Psoas muscle (tissue), 8 donors: ENCODE results near the gene JPH3. TPM values are rescaled to one million over a fixed set of nuclear protein-coding genes. Genes with fewer than 3 reads are reported as not detected.

Experiments
- ATAC-seq, 4 donors: fragments of 200-7000 bp; cut with Tn5 transposase; one replicate each; pipeline ENCODE4 v1.9.1; 2020; ENCODE audit warnings: moderate library complexity in 3 of 4, mild to moderate bottlenecking in 2 of 4
- DNase-seq, 2 donors: peaks; one replicate each; pipeline ENCODE4 v3.0.0-alpha.2; 2020
- H3K27ac ChIP-seq: fragments of 200-600 bp; one replicate; pipeline ENCODE4 v1.8.0; 2022
- H3K27me3 ChIP-seq, 3 donors: fragments of 200-600 bp in 1 of 3; one replicate each; pipeline versions ENCODE4 v1.6.1 to v1.8.0; 2013 to 2022; ENCODE audit warnings: low read length in 2 of 3, mild to moderate bottlenecking in 2 of 3, moderate library complexity in 1 of 3; ENCODE audit not compliant: insufficient read depth in 3 of 3
- H3K36me3 ChIP-seq, 2 donors: fragments of 200-600 bp in 1 of 2; one replicate each; pipeline versions ENCODE4 v1.6.1 to v1.8.0; 2013 to 2022; ENCODE audit warnings: low read depth in 1 of 2, mild to moderate bottlenecking in 1 of 2, moderate library complexity in 1 of 2; ENCODE audit not compliant: insufficient read depth in 1 of 2
- H3K4me1 ChIP-seq: fragments of 200-600 bp; one replicate; pipeline ENCODE4 v1.8.0; 2022
- H3K4me3 ChIP-seq: fragments of 200-600 bp; one replicate; pipeline ENCODE4 v1.8.0; 2022; ENCODE audit warnings: mild to moderate bottlenecking
- H3K9me3 ChIP-seq: fragments of 200-600 bp; one replicate; pipeline ENCODE4 v1.8.0; 2022
- CTCF ChIP-seq: fragments of 200-600 bp; IDR thresholded peaks from one replicate; pipeline ENCODE4 v1.8.0; 2022; ENCODE audit warnings: antibody characterized with exemption
- WGBS, 3 donors: extraction: QIAGEN DNeasy Blood & Tissue Kit; methylation state at CpG; one replicate each; pipeline versions ENCODE4 v1.1.6 to v1.1.7; 2013; 5-methylcytosine and 5-hydroxymethylcytosine counted together
- intact Hi-C, 2 donors: fragments of 100-400 bp; cut with DNase I; formaldehyde crosslinking; loops; one replicate each; pipeline versions ENCODE4 v1.11.0 to v1.14.2; 2022
- long read RNA-seq, 2 donors: library from polyadenylated mRNA; unstranded; transcript quantifications; one replicate each; pipeline ENCODE4 v2.0.0, GENCODE V29; 2021
- polyA plus RNA-seq, 3 donors: library from polyadenylated mRNA; stranded (reverse); fragments of 200-250 nt; gene quantifications; one replicate each; pipeline ENCODE4 v1.2.3, GENCODE V29; 2013
- total RNA-seq, 4 donors: library from RNA; stranded (reverse); fragmentation: NEBNext Ultra II Directional in 2 of 4; extraction: Animal tissue kit (Norgen Biotek cat#: 25700) in 2 of 4; gene quantifications; one replicate each; pipeline versions ENCODE4 v1.2.1 to v1.2.4, GENCODE V29; 2021 to 2023
- donor health status: healthy with polysubstance abuse.
- donor health status: DM: no; HTN: no; CAD: no; lungs with moderate emphysema.
- donor health status: Bipolar disorder and iron deficiency.
- donor health status: healthy.
- donor health status: DM: yes; HTN: yes; CAD: no.
- donor health status: DM: no; HTN: no; CAD: no.
- donor health status: DM: no; HTN: no; CAD: no.
- donor health status: DM: yes; HTN: yes; CAD: no.

The JPH3 gene
- total RNA-seq (under 1 TPM in 2 of 4 donors, not detected in 2; 0.06 to 0.13 TPM), polyA plus RNA-seq (under 1 TPM; 0.03 to 0.04 (median 0.04) TPM)
- long read RNA-seq, donor 1: 0 reads
- long read RNA-seq, donor 2, partial matches to known transcripts: 0 of 1 reads
- long read RNA-seq, donor 2, other reads (novel, unspliced or antisense): 1 of 1 reads

GRCh38 chr16:87602001-87602775 lies at the start of gene JPH3:
TSS of gene JPH3 (plus strand) at chr16:87602508. CDS start at chr16:87603147, 639 bp downstream.
- no peak for DNase-seq
- ATAC-seq: no peak
- TF ChIP-seq CTCF: no peak
- H3K27ac ChIP-seq: no peak within 1 kb of the TSS
- no peaks in the 10 kb centered on the region for H3K36me3 ChIP-seq
- intact Hi-C loops: no loop called here
- WGBS, 3 donors: 1 to 3% (median 2%) methylated on average over 21 to 97 of the region's 122 CpGs
- H3K4me1 ChIP-seq: no peaks in the 10 kb centered on the region
- H3K27me3 ChIP-seq: peaks cover 0 to 88% (median 34%) of the 10 kb centered on the region in 3 donors
- H3K9me3 ChIP-seq: no peaks in the 10 kb centered on the region
- peak within 1 kb of the TSS; percentile 30 for H3K4me3 ChIP-seq

- 74 to 79% (median 75%) methylated on average over 18 of the region's 18 CpGs for WGBS, 3 donors
Observed at GRCh38 chr16:87552772-87553573, 49.3 kb upstream of the JPH3 start.

GRCh38 chr16:87554754-87555427 lies 47.4 kb upstream of the JPH3 start:
- TF ChIP-seq CTCF: no peak
- intact Hi-C loops: loop anchor here in 1 of 2 donors (5.0 kb wide), 1 partner anchor 212 kb away; the partner anchor contains the start of gene KLHDC4
- WGBS, 3 donors: 88 to 90% (median 89%) methylated on average over 22 of the region's 22 CpGs
- no peak overlapping the region for H3K4me3 ChIP-seq
- DNase-seq (no peak), ATAC-seq (no peak)
- H3K27ac ChIP-seq: no peak overlapping the region
- H3K36me3 ChIP-seq: no peaks in the 10 kb centered on the region
- peaks cover 0 to 27% (median 0%) of the 10 kb centered on the region in 3 donors for H3K27me3 ChIP-seq
- H3K4me1 ChIP-seq: no peaks in the 10 kb centered on the region
- no peaks in the 10 kb centered on the region for H3K9me3 ChIP-seq

More at GRCh38 chr16:87552772-87553573, 49.3 kb upstream of the JPH3 start:
- H3K27ac ChIP-seq: no peak overlapping the region
- no peak overlapping the region for H3K4me3 ChIP-seq
- DNase-seq (no peak), ATAC-seq (no peak)
- no peaks in the 10 kb centered on the region for H3K4me1 ChIP-seq
- TF ChIP-seq CTCF: no peak
- H3K27me3 ChIP-seq: peaks cover 0 to 36% (median 0%) of the 10 kb centered on the region in 3 donors
- intact Hi-C loops: loop anchor here in 1 of 2 donors (5.0 kb wide), 1 partner anchor 214 kb away; the partner anchor contains the start of gene KLHDC4
- no peaks in the 10 kb centered on the region for H3K9me3 ChIP-seq
- no peaks in the 10 kb centered on the region for H3K36me3 ChIP-seq

- no peak for TF ChIP-seq CTCF
- DNase-seq (no peak), ATAC-seq (no peak)
- Histone ChIP-seq H3K27ac (no peak overlapping the region), H3K9me3 (no peaks in the 10 kb centered on the region), H3K27me3 (peaks cover 0 to 25% (median 0%) of the 10 kb centered on the region in 3 donors), H3K4me1 (no peaks in the 10 kb centered on the region), H3K36me3 (no peaks in the 10 kb centered on the region), H3K4me3 (no peak overlapping the region)
- WGBS, 3 donors: 89 to 94% (median 93%) methylated on average over 17 of the region's 17 CpGs
- intact Hi-C loops: no loop called here
Observed at GRCh38 chr16:87555647-87556046, 46.7 kb upstream of the JPH3 start.
